ENCODE data around the gene RRM1. TPM values are rescaled to one million over a fixed set of nuclear protein-coding genes. Genes with fewer than 3 reads are reported as not detected.
A peak's percentile ranks its signal among the peaks of the same experiment; 100 is the strongest.
"Not testable (repeated sequence)": the region's sequence is repeated elsewhere in the genome, so short reads cannot be mapped to it uniquely, and the experiment has no call there.

RRM1 gene
- total RNA-seq, result 29.4 and 37.3 TPM in 2 replicates

GRCh38 chr11:4094348-4095291, at the start of gene RRM1:
TSS of gene RRM1 (plus strand) at chr11:4094799. CDS start at chr11:4095013, 214 bp downstream.
- peak; percentile 71 for DNase-seq (ENCODE audit: extremely low read depth, low read depth, low spot score)

GRCh38 chr11:4044976-4045646, 49.5 kb upstream of the RRM1 start:
- DNase-seq (ENCODE audit: extremely low read depth, low read depth, low spot score), result no peak

GRCh38 chr11:4048340-4048739, 46.3 kb upstream of the RRM1 start:
- DNase-seq (ENCODE audit: extremely low read depth, low read depth, low spot score), result no peak

- no peak for DNase-seq (ENCODE audit: extremely low read depth, low read depth, low spot score)
Observed at GRCh38 chr11:4049006-4049405, 45.6 kb upstream of the RRM1 start.

- no peak for DNase-seq (ENCODE audit: extremely low read depth, low read depth, low spot score)
Observed at GRCh38 chr11:4050138-4050537, 44.5 kb upstream of the RRM1 start.

GRCh38 chr11:4053200-4053599, 41.4 kb upstream of the RRM1 start:
- DNase-seq (ENCODE audit: extremely low read depth, low read depth, low spot score), result not testable (repeated sequence)

GRCh38 chr11:4054643-4055042, 40.0 kb upstream of the RRM1 start:
- DNase-seq (ENCODE audit: extremely low read depth, low read depth, low spot score), result no peak

GRCh38 chr11:4059424-4059823, 35.2 kb upstream of the RRM1 start:
- DNase-seq (ENCODE audit: extremely low read depth, low read depth, low spot score), result no peak

GRCh38 chr11:4060182-4060923, 34.2 kb upstream of the RRM1 start:
- no peak for DNase-seq (ENCODE audit: extremely low read depth, low read depth, low spot score)

- DNase-seq (ENCODE audit: extremely low read depth, low read depth, low spot score), result no peak
Observed at GRCh38 chr11:4061700-4062099, 32.9 kb upstream of the RRM1 start.

GRCh38 chr11:4063348-4063747, 31.3 kb upstream of the RRM1 start:
- no peak for DNase-seq (ENCODE audit: extremely low read depth, low read depth, low spot score)

GRCh38 chr11:4064278-4064955, 30.2 kb upstream of the RRM1 start:
- no peak for DNase-seq (ENCODE audit: extremely low read depth, low read depth, low spot score)

- DNase-seq (ENCODE audit: extremely low read depth, low read depth, low spot score), result no peak
Observed at GRCh38 chr11:4065086-4065485, 29.5 kb upstream of the RRM1 start.

GRCh38 chr11:4065601-4066377, 28.8 kb upstream of the RRM1 start:
- no peak for DNase-seq (ENCODE audit: extremely low read depth, low read depth, low spot score)

- DNase-seq (ENCODE audit: extremely low read depth, low read depth, low spot score), result no peak
Observed at GRCh38 chr11:4066910-4067309, 27.7 kb upstream of the RRM1 start.

- no peak for DNase-seq (ENCODE audit: extremely low read depth, low read depth, low spot score)
Observed at GRCh38 chr11:4068962-4069361, 25.6 kb upstream of the RRM1 start.

GRCh38 chr11:4071325-4071724, 23.3 kb upstream of the RRM1 start:
- no peak for DNase-seq (ENCODE audit: extremely low read depth, low read depth, low spot score)

- DNase-seq (ENCODE audit: extremely low read depth, low read depth, low spot score), result no peak
Observed at GRCh38 chr11:4071914-4072313, 22.7 kb upstream of the RRM1 start.

GRCh38 chr11:4072668-4073285, 21.8 kb upstream of the RRM1 start:
- peak; percentile 57 for DNase-seq (ENCODE audit: extremely low read depth, low read depth, low spot score)

Data from glomerular endothelial cell (primary cell).